Activated CD4-positive, alpha-beta T cell treated with anti-CD3 and anti-CD28 coated beads, Interleukin-2, amount 50 U/mL, for 16 hours (primary cell): ENCODE measurements around the gene ULK2.
"Not testable (repeated sequence)": the region's sequence is repeated elsewhere in the genome, so short reads cannot be mapped to it uniquely, and the experiment has no call there.

Source experiments
- DNase-seq: peaks from one replicate; pipeline ENCODE4 v3.0.0-alpha.2; 2020

ULK2 gene

GRCh38 chr17:19867329-19868078 lies at the start of gene ULK2:
ULK2 (minus strand) TSS chr17:19867936; CDS start chr17:19867417, 519 bp downstream.
- peak; percentile 34 for DNase-seq

- no peak for DNase-seq
Observed at GRCh38 chr17:19915245-19915978, 47.7 kb upstream of the ULK2 start.

- DNase-seq, result no peak
Observed at GRCh38 chr17:19911033-19911432, 43.3 kb upstream of the ULK2 start.

DNA sequence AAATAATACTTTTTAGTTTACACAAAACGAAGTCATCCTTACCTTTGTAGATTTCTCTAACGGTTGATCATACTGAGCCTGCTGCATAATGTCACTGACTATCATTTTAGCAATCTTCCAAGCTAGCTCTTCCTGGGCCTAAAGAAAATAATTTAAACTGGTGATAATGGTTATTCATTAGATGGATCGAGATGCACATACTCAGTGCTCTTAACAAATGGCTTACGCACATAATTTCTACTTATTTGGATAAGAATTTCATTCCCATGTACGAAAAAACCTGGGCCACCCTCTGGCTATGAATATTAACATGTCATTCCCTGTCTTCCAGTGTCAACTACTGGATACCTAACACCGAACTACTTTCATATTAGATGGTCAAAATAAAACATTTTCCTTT lies 41.4 kb upstream of the ULK2 start:
- DNase-seq, result no peak

GRCh38 chr17:19905502-19905901 lies 37.8 kb upstream of the ULK2 start:
- no peak for DNase-seq

GRCh38 chr17:19904924-19905323 lies 37.2 kb upstream of the ULK2 start:
- no peak for DNase-seq

DNA sequence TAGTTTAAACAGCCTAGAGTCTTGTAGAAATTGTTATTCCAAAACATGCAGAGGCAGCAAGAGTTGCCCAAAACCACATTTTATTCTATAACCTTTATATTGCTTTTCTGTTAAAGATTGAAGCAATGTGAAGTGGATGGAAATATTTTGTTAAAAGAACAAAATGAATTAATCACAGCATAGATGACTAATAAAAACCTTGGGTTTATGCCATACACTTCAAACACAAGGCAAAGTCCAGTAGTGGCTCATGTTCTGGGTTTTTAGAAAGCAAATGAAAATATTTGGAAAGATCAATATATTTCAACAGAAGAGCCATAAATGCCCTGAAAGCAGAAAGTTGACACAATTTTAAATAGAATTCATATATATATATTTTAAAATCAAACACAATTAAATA lies 36.7 kb upstream of the ULK2 start:
- DNase-seq, result no peak

- DNase-seq, result no peak
Observed at GRCh38 chr17:19900809-19901208, 33.1 kb upstream of the ULK2 start.

DNA sequence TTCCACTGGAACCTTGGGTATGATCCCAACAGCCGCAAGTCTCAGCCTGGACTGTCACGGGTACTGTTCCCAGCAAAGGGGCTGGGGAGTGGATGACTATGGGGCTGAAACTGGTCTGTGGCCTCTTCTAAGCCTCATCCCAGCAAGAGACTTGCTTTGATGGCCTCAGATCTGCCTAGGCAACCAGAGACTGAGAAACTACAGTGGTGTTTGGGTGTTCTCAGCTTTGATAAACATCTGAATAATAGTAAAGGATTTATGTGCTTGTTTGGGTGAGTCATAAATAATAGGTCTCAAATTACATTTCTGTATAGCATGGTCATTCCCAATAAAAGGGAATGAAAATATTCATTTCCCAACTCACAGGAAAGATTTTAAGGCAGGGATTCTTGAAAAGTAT lies 30.2 kb upstream of the ULK2 start:
- DNase-seq, result no peak

DNA sequence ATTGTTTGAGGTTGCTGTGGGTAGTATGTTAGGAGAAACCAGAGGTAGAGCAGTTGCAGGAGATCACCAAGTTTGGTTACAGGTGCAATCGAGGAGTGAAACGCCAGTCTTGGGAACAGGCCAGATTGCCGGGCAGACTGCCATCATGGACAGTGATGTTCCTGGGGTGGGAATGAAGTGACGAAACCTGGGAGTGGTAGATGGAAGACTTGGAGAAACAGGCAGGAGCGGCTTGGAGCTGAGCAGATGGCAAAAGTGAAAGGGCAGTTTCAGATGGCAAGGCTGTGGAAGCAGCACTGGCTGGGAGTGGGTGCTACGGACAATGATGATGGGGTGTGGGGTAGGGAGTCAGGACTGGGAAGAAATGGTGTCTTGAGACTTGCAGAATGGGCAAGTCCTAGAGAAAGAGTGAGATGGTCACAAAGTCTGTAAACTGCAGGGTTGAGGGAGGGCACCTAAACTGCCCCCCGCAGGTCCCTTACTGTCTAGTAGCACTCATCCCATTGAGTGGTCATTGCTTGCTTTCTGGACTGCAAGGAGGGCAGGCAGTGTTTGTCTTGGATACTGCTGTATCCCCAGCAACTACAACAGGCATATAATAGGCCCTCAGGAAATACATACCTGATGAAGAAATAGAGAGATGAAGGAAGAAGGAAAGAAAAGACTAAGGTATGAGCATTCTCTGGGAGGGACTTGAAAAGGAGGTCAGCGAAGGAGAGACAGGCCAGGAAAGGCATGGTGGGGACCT lies 29.5 kb upstream of the ULK2 start:
- no peak for DNase-seq

DNA sequence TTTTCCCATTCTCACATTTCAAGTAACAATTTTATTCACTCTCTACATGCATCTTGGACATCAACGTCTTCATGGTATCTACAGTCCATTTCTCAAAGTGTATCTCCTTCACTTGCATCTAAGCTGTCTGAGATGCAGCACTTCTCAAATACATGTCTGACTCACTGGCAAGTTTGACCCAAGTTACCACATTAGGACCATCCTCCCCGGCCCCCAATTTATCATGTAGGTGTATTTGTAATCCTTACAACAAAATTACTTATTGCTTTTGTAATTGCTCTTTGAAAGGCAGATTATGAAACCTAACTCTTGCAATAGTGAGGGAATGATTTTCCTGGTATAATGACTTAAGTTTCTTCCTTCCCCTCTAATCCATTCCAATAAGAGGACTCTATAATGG lies 28.9 kb upstream of the ULK2 start:
- no peak for DNase-seq

GRCh38 chr17:19890554-19890953 lies 22.8 kb upstream of the ULK2 start:
- not testable (repeated sequence) for DNase-seq

- DNase-seq, result not testable (repeated sequence)
Observed at GRCh38 chr17:19890001-19890400, 22.3 kb upstream of the ULK2 start.

GRCh38 chr17:19886116-19886515 lies 18.4 kb upstream of the ULK2 start:
- no peak for DNase-seq

DNA sequence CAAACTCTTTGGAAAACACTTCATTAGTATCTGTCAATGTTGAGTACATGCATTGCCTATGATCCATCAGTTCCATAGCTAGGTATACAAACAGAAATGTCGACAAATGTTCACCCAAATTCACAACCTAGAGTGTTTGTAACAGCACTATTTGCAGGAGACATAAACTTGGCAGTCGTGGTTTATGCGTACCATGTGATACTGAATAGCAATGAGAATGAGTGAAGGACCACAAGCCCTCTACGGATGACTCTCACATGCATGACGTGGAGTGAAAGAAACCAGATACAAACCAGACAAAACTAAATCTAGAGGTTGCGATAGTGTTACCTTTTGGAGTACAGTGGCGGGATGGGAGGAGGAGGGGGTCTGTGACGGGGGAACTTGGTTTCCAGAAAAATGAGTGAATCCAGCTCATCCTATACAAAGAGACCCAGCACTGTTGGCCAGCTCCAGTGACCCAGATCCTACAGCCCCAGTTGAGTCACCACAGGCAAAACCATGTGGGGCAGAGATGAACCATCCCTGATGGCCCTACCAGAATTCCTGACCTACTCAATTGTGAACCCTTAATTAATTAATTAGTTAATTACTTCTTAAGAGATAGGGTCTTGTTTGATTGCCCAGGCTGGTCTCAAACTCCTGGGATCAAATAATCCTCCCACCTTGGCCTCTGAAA lies 15.9 kb upstream of the ULK2 start:
- DNase-seq, result peak; percentile 25

GRCh38 chr17:19880393-19880792 lies 12.7 kb upstream of the ULK2 start:
- DNase-seq, result no peak

DNA sequence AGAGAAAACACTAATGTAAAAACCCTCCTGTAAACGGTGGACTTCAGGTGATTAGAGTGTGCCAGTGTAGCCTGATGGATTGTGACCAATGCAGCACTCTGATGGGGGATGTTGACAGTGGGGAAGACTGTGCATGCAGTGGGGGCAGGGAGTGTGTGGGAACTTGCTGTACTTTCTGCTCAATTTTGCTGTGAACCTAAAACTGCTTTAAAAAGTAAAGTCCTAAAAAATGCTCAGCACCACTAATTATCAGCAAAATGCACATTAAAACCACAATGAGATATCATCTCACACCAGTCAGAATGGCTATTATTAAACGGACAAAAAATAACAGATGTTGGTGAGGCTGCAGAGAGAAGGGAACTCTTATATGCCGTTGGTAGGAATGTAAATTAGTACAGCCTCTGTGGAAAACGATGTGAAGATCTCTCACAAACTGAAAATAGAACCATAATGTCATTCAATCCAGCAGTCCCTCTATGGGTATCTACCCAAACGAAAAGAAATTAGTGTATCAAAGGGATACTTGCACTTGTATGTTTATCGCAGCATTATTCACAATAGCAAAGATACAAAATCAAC lies 9.7 kb upstream of the ULK2 start:
- no peak for DNase-seq

GRCh38 chr17:19876529-19877161 lies 8.9 kb upstream of the ULK2 start:
- peak; percentile 37 for DNase-seq

GRCh38 chr17:19874256-19874655 lies 6.5 kb upstream of the ULK2 start:
- no peak for DNase-seq

GRCh38 chr17:19873346-19873745 lies 5.6 kb upstream of the ULK2 start:
- no peak for DNase-seq

- no peak for DNase-seq
Observed at GRCh38 chr17:19868079-19868395, 301 bp upstream of the ULK2 start.

DNA sequence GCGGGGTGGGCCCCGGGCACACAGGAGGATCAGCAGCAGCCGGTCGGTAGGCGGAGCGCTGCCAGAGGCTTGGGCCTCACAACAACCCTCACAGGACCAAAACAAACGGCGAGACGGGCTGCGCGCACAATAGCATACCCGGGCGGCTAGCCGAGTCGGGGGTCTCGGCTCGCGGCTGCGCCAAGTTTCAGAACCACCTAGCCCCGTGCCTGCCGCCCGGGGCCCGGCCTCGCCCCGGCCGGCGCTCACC lies 732 bp downstream of the ULK2 start:
- DNase-seq, result peak; percentile 47

GRCh38 chr17:19865021-19865420 lies 2.7 kb downstream of the ULK2 start:
- no peak for DNase-seq
